Esophagus muscularis mucosa (tissue), 4 donors: ENCODE results near the gene BMP6.
"Not testable (repeated sequence)": the region's sequence is repeated elsewhere in the genome, so short reads cannot be mapped to it uniquely, and the experiment has no call there.

ENCODE experiments used
- CTCF ChIP-seq, 3 experiments: fragments of 200-600 bp in 2 of 3; fragments of 450-650 bp in 1 of 3; sonication (generic) in 2 of 3; IDR thresholded peaks; one replicate each; pipeline ENCODE4 v1.5.1; 2017 to 2019; ENCODE audit warnings: antibody characterized with exemption in 3 of 3, mild to moderate bottlenecking in 2 of 3, moderate library complexity in 1 of 3
- EP300 ChIP-seq: sonication (generic); formaldehyde crosslinking; IDR thresholded peaks from one replicate; pipeline ENCODE4 v1.6.1; 2017; ENCODE audit warnings: antibody characterized with exemption
- POLR2A ChIP-seq: fragments of 450-650 bp; IDR thresholded peaks from one replicate; pipeline ENCODE4 v1.6.1; 2017; ENCODE audit warnings: antibody characterized with exemption, moderate library complexity, mild to moderate bottlenecking, low read depth
- POLR2AphosphoS5 ChIP-seq, 2 donors: sonication (generic); formaldehyde crosslinking; IDR thresholded peaks; one replicate each; pipeline ENCODE4 v1.6.1; 2017; ENCODE audit warnings: antibody characterized with exemption in 2 of 2

GRCh38 chr6:7817184-7817583 is 91.3 kb downstream of the BMP6 start:
- TF ChIP-seq CTCF (IDR thresholded peaks at IDR 0.05); POLR2AphosphoS5 (IDR thresholded peaks at IDR 0.05); EP300; POLR2A: not testable (repeated sequence)
